HG03469 (cell line): ENCODE results near the gene DDC.

Experiments used
- ATAC-seq: cut with Tn5 transposase; IDR thresholded peaks from one replicate; pipeline ENCODE4 v1.9.1; 2021; ENCODE audit warnings: mild to moderate bottlenecking, moderate library complexity, moderate number of reproducible peaks; ENCODE audit not compliant: unreplicated experiment

The DDC gene

GRCh38 chr7:50564640-50565558 lies at the start of gene DDC:
DDC (minus strand) TSS chr7:50565405; CDS start chr7:50544085, 21,320 bp downstream.
- ATAC-seq: no peak

- no peak for ATAC-seq
Observed at GRCh38 chr7:50613473-50613872, 48.3 kb upstream of the DDC start.

- ATAC-seq: no peak
Observed at GRCh38 chr7:50612704-50613103, 47.5 kb upstream of the DDC start.

GRCh38 chr7:50610521-50611277 lies 45.5 kb upstream of the DDC start:
- peak; percentile 50 for ATAC-seq

- ATAC-seq: no peak
Observed at GRCh38 chr7:50608196-50608906, 43.1 kb upstream of the DDC start.

GRCh38 chr7:50607524-50608125 lies 42.4 kb upstream of the DDC start:
- no peak for ATAC-seq

- ATAC-seq: no peak
Observed at GRCh38 chr7:50605059-50605458, 39.9 kb upstream of the DDC start.

GRCh38 chr7:50603287-50603686 lies 38.1 kb upstream of the DDC start:
- no peak for ATAC-seq

- ATAC-seq: no peak
Observed at GRCh38 chr7:50599385-50599784, 34.2 kb upstream of the DDC start.

- no peak for ATAC-seq
Observed at GRCh38 chr7:50598460-50599343, 33.5 kb upstream of the DDC start.

- no peak for ATAC-seq
Observed at GRCh38 chr7:50596484-50596883, 31.3 kb upstream of the DDC start.

GRCh38 chr7:50595491-50596102 lies 30.4 kb upstream of the DDC start:
- ATAC-seq: peak; percentile 18

- peak; percentile 40 for ATAC-seq
Observed at GRCh38 chr7:50594734-50595485, 29.7 kb upstream of the DDC start.

- ATAC-seq: no peak
Observed at GRCh38 chr7:50594136-50594535, 28.9 kb upstream of the DDC start.

GRCh38 chr7:50592940-50593339 lies 27.7 kb upstream of the DDC start:
- no peak for ATAC-seq

GRCh38 chr7:50591480-50592438 lies 26.6 kb upstream of the DDC start:
- peak; percentile 30 for ATAC-seq

- ATAC-seq: no peak
Observed at GRCh38 chr7:50591098-50591479, 25.9 kb upstream of the DDC start.

GRCh38 chr7:50590535-50590934 lies 25.3 kb upstream of the DDC start:
- no peak for ATAC-seq
